Globus pallidus (tissue), 1 donor: ENCODE measurements around the gene AMBRA1.

Experiments
- DNase-seq: peaks from one replicate; pipeline ENCODE4 v3.0.0-alpha.2; 2015; ENCODE audit warnings: low spot score

Gene AMBRA1

DNA sequence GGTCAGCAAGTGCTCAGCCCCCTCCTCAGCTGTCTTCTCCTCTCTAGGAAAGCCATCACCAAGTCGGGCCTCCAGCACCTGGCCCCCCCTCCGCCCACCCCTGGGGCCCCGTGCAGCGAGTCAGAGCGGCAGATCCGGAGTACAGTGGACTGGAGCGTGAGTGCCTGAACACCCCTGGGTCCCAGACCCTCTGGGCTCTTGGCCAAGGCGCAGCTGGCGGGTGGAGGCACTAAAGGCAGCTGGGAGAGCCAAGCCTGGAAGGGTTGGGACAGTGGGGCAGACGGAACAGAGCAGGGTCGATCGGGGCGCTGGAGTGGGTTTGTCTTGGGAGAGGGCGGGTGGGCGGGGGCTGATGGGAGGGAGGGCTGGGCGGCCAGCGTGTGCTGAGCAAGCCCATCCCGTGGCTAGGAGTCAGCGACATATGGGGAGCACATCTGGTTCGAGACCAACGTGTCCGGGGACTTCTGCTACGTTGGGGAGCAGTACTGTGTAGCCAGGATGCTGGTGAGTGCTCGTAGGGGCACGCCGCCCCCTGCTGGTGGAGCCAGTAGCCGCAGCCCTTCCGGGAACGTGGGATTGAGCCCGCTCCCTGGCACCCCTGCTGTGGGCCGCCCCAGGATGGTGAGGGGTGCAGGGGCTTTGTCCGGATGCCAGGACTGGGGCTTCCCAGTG is 226.4 kb downstream of the AMBRA1 start:
- DNase-seq: peak; percentile 65

DNA sequence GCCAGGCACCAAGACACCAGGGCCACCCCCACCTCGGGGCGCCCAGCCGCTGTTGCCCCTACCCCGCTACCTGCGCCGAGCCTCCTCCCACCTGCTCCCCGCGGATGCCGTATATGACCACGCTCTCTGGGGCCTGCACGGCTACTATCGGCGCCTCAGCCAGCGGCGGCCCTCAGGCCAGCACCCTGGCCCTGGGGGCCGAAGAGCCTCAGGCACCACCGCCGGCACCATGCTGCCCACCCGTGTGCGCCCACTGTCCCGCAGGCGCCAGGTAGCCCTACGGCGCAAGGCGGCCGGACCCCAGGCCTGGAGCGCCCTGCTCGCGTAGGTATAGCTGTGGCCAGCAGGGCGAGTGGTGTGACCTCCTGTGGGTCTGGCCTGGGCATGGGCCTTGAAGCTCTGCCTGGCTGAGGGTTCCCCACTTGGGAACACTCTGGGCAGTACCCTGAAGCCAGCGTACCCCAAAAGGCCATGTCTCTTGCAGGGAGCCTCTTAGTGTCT is 227.1 kb downstream of the AMBRA1 start:
- no peak for DNase-seq

GRCh38 chr11:46366260-46366659 is 227.6 kb downstream of the AMBRA1 start:
- DNase-seq: no peak

DNA sequence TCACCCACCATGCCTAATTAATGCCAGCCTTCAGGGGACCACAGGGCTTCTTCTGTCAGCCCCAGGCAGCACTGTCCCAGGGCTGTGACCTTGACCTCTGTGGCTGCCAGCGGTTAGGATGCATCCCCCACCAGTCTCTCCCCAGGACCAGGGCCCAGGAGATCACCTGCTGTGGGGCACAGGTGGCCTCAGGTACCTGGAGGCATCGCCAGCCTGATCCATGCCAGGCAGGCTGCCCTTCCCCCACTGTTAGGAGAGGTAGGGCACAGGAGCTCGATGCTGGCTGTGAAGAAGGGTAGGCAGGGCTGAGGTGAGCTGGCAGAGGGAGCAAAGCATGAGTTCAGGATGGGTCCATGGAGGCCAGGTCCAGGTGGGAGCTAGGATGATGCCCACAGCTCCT is 229.0 kb downstream of the AMBRA1 start:
- DNase-seq: no peak

DNA sequence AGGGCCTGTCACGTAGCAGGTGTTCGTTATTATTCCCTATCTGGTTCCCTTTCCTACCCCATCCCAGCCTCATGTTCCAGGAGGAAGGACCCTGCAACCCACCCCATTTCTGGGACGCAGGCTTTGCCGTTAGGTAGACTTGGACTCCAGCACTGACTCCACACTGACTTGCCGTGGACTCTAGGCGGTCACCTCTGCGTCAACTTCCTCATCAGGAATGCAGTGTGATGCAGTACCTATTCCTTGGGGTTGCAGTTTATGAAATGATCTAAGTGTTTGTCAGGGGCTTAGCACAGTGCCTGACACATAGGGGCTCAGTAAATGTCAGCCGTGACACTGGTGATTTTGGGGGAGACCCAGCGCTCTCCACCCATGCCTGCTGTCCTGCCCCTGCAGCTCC is 229.8 kb downstream of the AMBRA1 start:
- DNase-seq: no peak

- DNase-seq: peak; percentile 94
Observed at GRCh38 chr11:46363455-46364005, 230.3 kb downstream of the AMBRA1 start.

GRCh38 chr11:46363031-46363407 is 230.8 kb downstream of the AMBRA1 start:
- DNase-seq: peak; percentile 76

- no peak for DNase-seq
Observed at GRCh38 chr11:46362156-46363030, 231.4 kb downstream of the AMBRA1 start.

DNA sequence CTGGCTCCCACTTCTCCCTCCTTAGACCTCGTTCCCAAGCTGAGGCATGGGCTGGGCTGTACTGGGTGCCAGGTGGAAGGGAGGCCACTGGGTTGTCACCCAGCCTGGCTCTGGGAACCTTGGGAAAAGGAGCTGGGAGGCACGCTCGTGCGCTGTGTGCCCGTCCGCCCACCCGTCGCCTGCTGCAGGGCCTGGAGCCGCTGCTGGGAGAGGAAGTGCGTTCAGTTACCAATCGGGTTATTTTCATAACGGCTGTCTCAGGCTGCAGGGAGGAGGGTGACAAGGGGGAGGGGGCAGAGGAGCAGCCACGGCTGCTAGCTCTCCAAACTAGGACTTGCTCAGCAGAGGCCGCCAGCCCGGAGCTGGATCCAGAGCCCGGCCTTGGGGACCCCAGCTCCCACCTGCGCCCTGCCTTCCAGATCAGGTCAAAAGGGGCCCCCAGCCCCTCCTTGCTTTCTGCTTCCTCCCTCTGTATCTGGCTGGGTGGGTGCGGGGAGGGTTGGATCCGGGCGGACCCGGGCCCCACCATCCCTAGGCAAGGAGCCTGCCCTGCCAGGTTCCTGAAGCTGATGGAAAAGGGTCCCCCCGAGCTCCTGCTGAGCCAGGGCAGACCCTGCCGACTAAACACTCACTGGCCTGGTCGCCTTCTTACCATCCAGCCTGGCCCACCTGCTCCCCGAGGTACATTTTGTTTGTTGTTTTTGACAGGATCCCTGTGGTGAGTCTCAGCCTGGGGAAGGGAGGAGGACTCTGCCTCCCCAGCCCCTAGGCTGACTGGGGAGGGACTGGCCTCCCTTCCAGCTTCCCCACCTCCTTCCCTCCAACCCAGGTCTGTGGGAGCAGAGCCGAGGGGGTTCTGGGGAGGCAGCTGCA is 232.3 kb downstream of the AMBRA1 start:
- DNase-seq: peak; percentile 51

DNA sequence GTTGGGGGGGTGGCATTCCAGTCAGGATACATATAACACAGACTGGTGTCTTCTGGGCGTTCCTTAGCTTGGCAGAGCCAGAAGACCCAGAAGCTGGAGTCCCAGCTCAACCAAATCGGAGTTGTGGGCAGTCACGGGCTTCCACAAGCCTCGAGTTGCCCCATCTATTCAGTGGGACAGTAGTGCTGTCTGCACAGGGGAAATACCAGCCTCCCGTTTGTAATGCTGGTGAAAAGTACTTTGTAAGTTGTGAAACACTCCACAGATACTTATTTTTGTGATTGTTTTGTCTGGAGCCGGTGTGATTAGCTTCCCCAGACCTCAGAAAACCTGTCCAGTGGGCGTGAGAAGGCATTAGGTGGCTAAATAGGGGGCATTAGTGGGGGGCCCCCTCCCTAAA is 232.9 kb downstream of the AMBRA1 start:
- no peak for DNase-seq

DNA sequence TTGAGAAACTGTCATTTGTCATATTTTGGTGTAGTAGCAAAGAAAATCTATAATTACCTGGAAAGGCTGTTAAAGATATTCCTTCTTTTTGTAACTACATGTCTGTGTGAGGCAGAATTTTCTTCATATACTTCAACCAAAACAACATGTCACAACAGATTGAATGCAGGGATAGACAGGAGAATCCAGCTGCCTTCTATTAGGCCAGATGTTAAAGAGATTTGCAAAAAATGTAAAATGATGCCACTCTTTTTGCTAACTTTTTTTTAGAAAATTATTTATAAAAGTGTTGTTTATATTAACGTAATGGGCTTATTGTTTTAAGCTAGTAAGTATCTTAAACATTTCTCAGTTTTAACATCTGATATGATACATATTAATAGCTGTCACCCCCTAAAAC is 233.9 kb downstream of the AMBRA1 start:
- DNase-seq: no peak

- DNase-seq: no peak
Observed at GRCh38 chr11:46357483-46357936, 236.3 kb downstream of the AMBRA1 start.

GRCh38 chr11:46356924-46357482 is 236.8 kb downstream of the AMBRA1 start:
- no peak for DNase-seq

- DNase-seq: no peak
Observed at GRCh38 chr11:46353698-46354097, 240.1 kb downstream of the AMBRA1 start.

- peak; percentile 44 for DNase-seq
Observed at GRCh38 chr11:46352063-46352841, 241.6 kb downstream of the AMBRA1 start.

DNA sequence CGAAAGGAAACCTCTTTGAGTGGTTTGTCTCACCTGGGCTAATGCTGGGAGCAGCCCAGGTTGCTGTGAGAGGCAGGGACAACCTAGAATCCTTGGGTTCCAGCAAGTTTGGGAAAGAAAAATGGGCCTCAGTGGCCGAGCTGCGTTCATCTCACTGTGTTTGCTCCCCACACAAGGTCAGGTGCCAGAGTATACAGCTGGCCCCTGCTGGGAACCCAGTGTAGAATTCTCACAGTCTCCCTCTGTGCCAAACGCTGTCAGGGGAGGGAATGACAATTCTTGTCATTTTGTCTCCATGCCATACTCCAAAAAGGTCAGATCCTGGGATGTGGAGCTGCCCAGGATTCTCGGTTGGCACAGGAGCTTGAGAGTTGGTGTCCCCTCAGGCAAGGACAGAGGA is 242.2 kb downstream of the AMBRA1 start:
- no peak for DNase-seq

- DNase-seq: no peak
Observed at GRCh38 chr11:46351148-46351547, 242.7 kb downstream of the AMBRA1 start.

GRCh38 chr11:46350695-46351094 is 243.1 kb downstream of the AMBRA1 start:
- DNase-seq: no peak

- DNase-seq: no peak
Observed at GRCh38 chr11:46348566-46349401, 245.0 kb downstream of the AMBRA1 start.
